GM21390 (cell line): ENCODE data around the gene WDR76.
"Not testable (repeated sequence)": the region's sequence is repeated elsewhere in the genome, so short reads cannot be mapped to it uniquely, and the experiment has no call there.

Source experiments
- ATAC-seq: cut with Tn5 transposase; IDR thresholded peaks from one replicate; pipeline ENCODE4 v1.9.1; 2021; ENCODE audit not compliant: unreplicated experiment

Gene WDR76

GRCh38 chr15:43826508-43827341 lies at the start of gene WDR76:
WDR76 (plus strand) TSS chr15:43827002; CDS start chr15:43827033, 31 bp downstream.
- peak; percentile 49 for ATAC-seq

GRCh38 chr15:43777267-43777914 lies 49.4 kb upstream of the WDR76 start:
- peak; percentile 46 for ATAC-seq

GRCh38 chr15:43779016-43779415 lies 47.8 kb upstream of the WDR76 start:
- ATAC-seq, result no peak

GRCh38 chr15:43789409-43789808 lies 37.4 kb upstream of the WDR76 start:
- ATAC-seq, result no peak

- peak; percentile 82 for ATAC-seq
These were observed 34.6 kb upstream of the WDR76 start, which contains the start of gene SERF2 for GRCh38 chr15:43791993-43792760. SERF2 (plus strand) TSS chr15:43792320; CDS start chr15:43792377, 57 bp downstream.

- no peak for ATAC-seq
These were observed 33.9 kb upstream of the WDR76 start for GRCh38 chr15:43792761-43793476.

GRCh38 chr15:43793647-43794046 lies 33.2 kb upstream of the WDR76 start:
- no peak for ATAC-seq

- no peak for ATAC-seq
These were observed 32.3 kb upstream of the WDR76 start for GRCh38 chr15:43794269-43795037.

- no peak for ATAC-seq
These were observed 31.6 kb upstream of the WDR76 start for GRCh38 chr15:43795197-43795596.

GRCh38 chr15:43795997-43796396 lies 30.8 kb upstream of the WDR76 start:
- ATAC-seq, result no peak

GRCh38 chr15:43796566-43796965 lies 30.2 kb upstream of the WDR76 start:
- ATAC-seq, result no peak

- no peak for ATAC-seq
These were observed 27.4 kb upstream of the WDR76 start for GRCh38 chr15:43799209-43799944.

GRCh38 chr15:43799945-43800285 lies 26.9 kb upstream of the WDR76 start, which contains the start of gene SERINC4:
SERINC4 (minus strand) TSS chr15:43800220; CDS start chr15:43799986, 234 bp downstream.
- no peak for ATAC-seq

- ATAC-seq, result peak; percentile 90
These were observed 26.3 kb upstream of the WDR76 start, which contains the start of gene HYPK for GRCh38 chr15:43800286-43801141. HYPK (plus strand) TSS chr15:43800599; CDS start chr15:43800623, 24 bp downstream.

- not testable (repeated sequence) for ATAC-seq
These were observed 24.1 kb upstream of the WDR76 start for GRCh38 chr15:43802676-43803075.

- no peak for ATAC-seq
These were observed 18.3 kb upstream of the WDR76 start for GRCh38 chr15:43808435-43808950.

GRCh38 chr15:43808960-43809678 lies 17.7 kb upstream of the WDR76 start:
- ATAC-seq, result no peak
